ENCODE measurements around the gene UNC79.
"Not testable (repeated sequence)": the region's sequence is repeated elsewhere in the genome, so short reads cannot be mapped to it uniquely, and the experiment has no call there.

Gene UNC79

GRCh38 chr14:93430315-93431035, at the start of gene UNC79:
Gene UNC79 (plus strand): TSS chr14:93430939. CDS start chr14:93431030, 91 bp downstream.
- peak; percentile 44 for DNase-seq

GRCh38 chr14:93381644-93382043, 49.1 kb upstream of the UNC79 start:
- no peak for DNase-seq

- not testable (repeated sequence) for DNase-seq
Measured at GRCh38 chr14:93384256-93384655, 46.5 kb upstream of the UNC79 start.

GRCh38 chr14:93395231-93395630, 35.5 kb upstream of the UNC79 start:
- no peak for DNase-seq

- no peak for DNase-seq
Measured at GRCh38 chr14:93396456-93396855, 34.3 kb upstream of the UNC79 start.

- DNase-seq = no peak
Measured at GRCh38 chr14:93398491-93398890, 32.2 kb upstream of the UNC79 start.

GRCh38 chr14:93402951-93403350, 27.8 kb upstream of the UNC79 start:
- no peak for DNase-seq

GRCh38 chr14:93410021-93410420, 20.7 kb upstream of the UNC79 start:
- no peak for DNase-seq

GRCh38 chr14:93410893-93411292, 19.8 kb upstream of the UNC79 start:
- DNase-seq = no peak

GRCh38 chr14:93425136-93425535, 5.6 kb upstream of the UNC79 start:
- not testable (repeated sequence) for DNase-seq

- DNase-seq = no peak
Measured at GRCh38 chr14:93426750-93427149, 4.0 kb upstream of the UNC79 start.

GRCh38 chr14:93431036-93431670, 414 bp downstream of the UNC79 start:
- peak; percentile 46 for DNase-seq

GRCh38 chr14:93454224-93454623, 23.5 kb downstream of the UNC79 start:
- no peak for DNase-seq

GRCh38 chr14:93456356-93456755, 25.6 kb downstream of the UNC79 start:
- DNase-seq = no peak

- DNase-seq = no peak
Measured at GRCh38 chr14:93458234-93458633, 27.5 kb downstream of the UNC79 start.

- no peak for DNase-seq
Measured at GRCh38 chr14:93462479-93462878, 31.7 kb downstream of the UNC79 start.

GRCh38 chr14:93464271-93464670, 33.5 kb downstream of the UNC79 start:
- DNase-seq = no peak

GRCh38 chr14:93475471-93475870, 44.7 kb downstream of the UNC79 start:
- no peak for DNase-seq

- DNase-seq = no peak
Measured at GRCh38 chr14:93476305-93476704, 45.6 kb downstream of the UNC79 start.

- not testable (repeated sequence) for DNase-seq
Measured at GRCh38 chr14:93479074-93479473, 48.3 kb downstream of the UNC79 start.

- DNase-seq = no peak
Measured at GRCh38 chr14:93480867-93481266, 50.1 kb downstream of the UNC79 start.

- no peak for DNase-seq
Measured at GRCh38 chr14:93481758-93482157, 51.0 kb downstream of the UNC79 start.

GRCh38 chr14:93490001-93490400, 59.3 kb downstream of the UNC79 start:
- no peak for DNase-seq

- no peak for DNase-seq
Measured at GRCh38 chr14:93493054-93493453, 62.3 kb downstream of the UNC79 start.

- not testable (repeated sequence) for DNase-seq
Measured at GRCh38 chr14:93493622-93494021, 62.9 kb downstream of the UNC79 start.

Data from right hindlimb (tissue), 1 donor.